WTC11 (cell line): ENCODE measurements around the gene ADAT3. TPM values are rescaled to one million over a fixed set of nuclear protein-coding genes. Genes with fewer than 3 reads are reported as not detected.

Experiments used
- ATAC-seq: fragments of 200-7000 bp; cut with Tn5 transposase; 2 replicates; pipeline ENCODE4 v1.10.0; 2021; ENCODE audit warnings: mild to moderate bottlenecking, moderate library complexity
- CTCF ChIA-PET: fragments of 300-600 bp; sonication (Branson Sonifier 250); formaldehyde crosslinking; loops from one replicate; lab custom pipeline; 2021; ENCODE audit warnings: antibody characterized with exemption; lab: Charles Lee
- POLR2A ChIA-PET: fragments of 350-600 bp; sonication (Branson Sonifier 250); formaldehyde crosslinking; loops from one replicate; lab custom pipeline; 2021; ENCODE audit warnings: antibody characterized with exemption; lab: Charles Lee
- DNase-seq: peaks from one replicate; pipeline ENCODE4 v3.0.0; 2021; ENCODE audit warnings: low spot score
- H3K27ac Mint-ChIP-seq: 2 replicates; pipeline ENCODE4 v1.8.0; 2021; ENCODE audit warnings: mixed read lengths
- H3K27me3 Mint-ChIP-seq: 2 replicates; pipeline ENCODE4 v1.8.0; 2021; ENCODE audit warnings: low read depth, mild to moderate bottlenecking, moderate library complexity, mixed read lengths
- H3K36me3 Mint-ChIP-seq: 2 replicates; pipeline ENCODE4 v1.8.0; 2021; ENCODE audit warnings: mixed read lengths
- H3K4me1 Mint-ChIP-seq: 2 replicates; pipeline ENCODE4 v1.8.0; 2022; ENCODE audit warnings: mixed read lengths
- H3K4me3 Mint-ChIP-seq: 2 replicates; pipeline ENCODE4 v1.8.0; 2021; ENCODE audit warnings: mild to moderate bottlenecking, moderate library complexity, mixed read lengths
- H3K9me3 Mint-ChIP-seq: 2 replicates; pipeline ENCODE4 v1.8.0; 2021; ENCODE audit warnings: mixed read lengths
- ATF1 ChIP-seq: sonication (generic); formaldehyde crosslinking; IDR thresholded peaks from 2 replicates; pipeline ENCODE4 v1.8.1; 2023; ENCODE audit warnings: mild to moderate bottlenecking, moderate library complexity, missing genetic modification reagents
- CREB1 ChIP-seq: sonication (generic); formaldehyde crosslinking; IDR thresholded peaks from 2 replicates; pipeline ENCODE4 v1.8.0; 2023; ENCODE audit warnings: mild to moderate bottlenecking, missing genetic modification reagents
- CREM ChIP-seq: sonication (generic); formaldehyde crosslinking; IDR thresholded peaks from 2 replicates; pipeline ENCODE4 v1.8.1; 2022; ENCODE audit warnings: mild to moderate bottlenecking, missing genetic modification reagents, moderate library complexity
- E2F1 ChIP-seq: sonication (generic); formaldehyde crosslinking; IDR thresholded peaks from 2 replicates; pipeline ENCODE4 v1.8.0; 2022; ENCODE audit warnings: mild to moderate bottlenecking, missing genetic modification reagents
- ELF4 ChIP-seq: sonication (generic); formaldehyde crosslinking; IDR thresholded peaks from 2 replicates; pipeline ENCODE4 v1.8.1; 2022; ENCODE audit warnings: low read depth, mild to moderate bottlenecking, moderate library complexity, missing genetic modification reagents
- FOXJ3 ChIP-seq: sonication (generic); formaldehyde crosslinking; IDR thresholded peaks from 2 replicates; pipeline ENCODE4 v1.9.0; 2021; ENCODE audit warnings: missing genetic modification reagents, mild to moderate bottlenecking, borderline replicate concordance
- FOXP1 ChIP-seq: sonication (generic); formaldehyde crosslinking; IDR thresholded peaks from 2 replicates; pipeline ENCODE4 v1.8.0; 2022; ENCODE audit warnings: missing genetic modification reagents, mild to moderate bottlenecking, moderate library complexity, borderline replicate concordance
- FOXP4 ChIP-seq: sonication (generic); formaldehyde crosslinking; IDR thresholded peaks from 2 replicates; pipeline ENCODE4 v1.8.0; 2022; ENCODE audit warnings: mild to moderate bottlenecking, missing genetic modification reagents
- IRF1 ChIP-seq: sonication (generic); formaldehyde crosslinking; IDR thresholded peaks from 2 replicates; pipeline ENCODE4 v1.8.0; 2023; ENCODE audit warnings: missing genetic modification reagents
- MAX ChIP-seq: sonication (generic); formaldehyde crosslinking; IDR thresholded peaks from 2 replicates; pipeline ENCODE4 v1.8.0; 2022; ENCODE audit warnings: mild to moderate bottlenecking, missing genetic modification reagents
- NFE2L1 ChIP-seq: sonication (generic); formaldehyde crosslinking; IDR thresholded peaks from 2 replicates; pipeline ENCODE4 v1.8.1; 2023; ENCODE audit warnings: missing genetic modification reagents
- NR2C2 ChIP-seq: sonication (generic); formaldehyde crosslinking; IDR thresholded peaks from 2 replicates; pipeline ENCODE4 v1.8.0; 2022; ENCODE audit warnings: mild to moderate bottlenecking, missing genetic modification reagents
- NR3C1 ChIP-seq: sonication (generic); formaldehyde crosslinking; conservative IDR thresholded peaks from 2 replicates; pipeline ENCODE4 v1.8.1; 2023; ENCODE audit warnings: low read depth, mild to moderate bottlenecking, missing genetic modification reagents
- PRRX2 ChIP-seq: fragments of 250-450 bp; sonication (Bioruptor Pico); IDR thresholded peaks from 2 replicates; pipeline ENCODE4 v1.8.0; 2021; ENCODE audit warnings: mild to moderate bottlenecking
- RELA ChIP-seq: sonication (generic); formaldehyde crosslinking; IDR thresholded peaks from 2 replicates; pipeline ENCODE4 v1.8.1; 2022; ENCODE audit warnings: missing genetic modification reagents, mild to moderate bottlenecking, borderline replicate concordance
- SMAD3 ChIP-seq: sonication (generic); formaldehyde crosslinking; IDR thresholded peaks from 2 replicates; pipeline ENCODE4 v1.8.0; 2022; ENCODE audit warnings: missing genetic modification reagents, mild to moderate bottlenecking, borderline replicate concordance
- STAT6 ChIP-seq: sonication (generic); formaldehyde crosslinking; conservative IDR thresholded peaks from 2 replicates; pipeline ENCODE4 v1.8.1; 2023; ENCODE audit warnings: mild to moderate bottlenecking, low read depth, missing genetic modification reagents, moderate library complexity
- ZBTB43 ChIP-seq: sonication (generic); formaldehyde crosslinking; IDR thresholded peaks from 2 replicates; pipeline ENCODE4 v1.8.1; 2023; ENCODE audit warnings: mild to moderate bottlenecking, missing genetic modification reagents
- ZNF121 ChIP-seq: sonication (generic); formaldehyde crosslinking; IDR thresholded peaks from 2 replicates; pipeline ENCODE4 v1.8.0; 2023; ENCODE audit warnings: missing genetic modification reagents
- ZNF219 ChIP-seq: sonication (generic); formaldehyde crosslinking; IDR thresholded peaks from 2 replicates; pipeline ENCODE4 v1.8.0; 2023; ENCODE audit warnings: missing genetic modification reagents, mild to moderate bottlenecking, borderline replicate concordance
- ZNF263 ChIP-seq: sonication (generic); formaldehyde crosslinking; IDR thresholded peaks from 2 replicates; pipeline ENCODE4 v1.8.1; 2022; ENCODE audit warnings: low read depth, mild to moderate bottlenecking, moderate library complexity, missing genetic modification reagents
- ZNF423 ChIP-seq: fragments of 250-450 bp; sonication (Bioruptor Pico); IDR thresholded peaks from 2 replicates; pipeline ENCODE4 v2.1.2; 2022; ENCODE audit warnings: mild to moderate bottlenecking, moderate library complexity
- ZNF425 ChIP-seq: fragments of 250-450 bp; sonication (Bioruptor Pico); conservative IDR thresholded peaks from 2 replicates; pipeline ENCODE4 v1.9.0; 2021; ENCODE audit warnings: mild to moderate bottlenecking
- total RNA-seq: library from RNA; stranded (reverse); gene quantifications from 3 replicates; pipeline ENCODE4 v1.2.3, GENCODE V29; 2021

The ADAT3 gene
- total RNA-seq, 1 experiment from 2014 or later = 20.3 TPM

- Mint-ChIP-seq H3K27ac (no peak overlapping the region), H3K36me3 (peaks cover 4% of the 10 kb centered on the region), H3K4me3 (no peak overlapping the region), H3K9me3 (no peaks in the 10 kb centered on the region)
- CTCF ChIA-PET = no interaction called here
- TF ChIP-seq ZBTB43 (no peak), CREM (CRISPR knock-in tag) (no peak), ZNF423 (CRISPR knock-in tag) (no peak), ZNF219 (CRISPR knock-in tag) (no peak), ATF1 (CRISPR knock-in tag) (no peak), NR3C1 (no peak), NFE2L1 (CRISPR knock-in tag) (no peak)
- TF ChIP-seq, all 79 proteins: peak for 0
- DNase-seq = no peak
- POLR2A ChIA-PET = no interaction called here
- no peak for ATAC-seq
- Mint-ChIP-seq H3K27me3 (no peaks in the 10 kb centered on the region), H3K4me1 (peaks cover 16% of the 10 kb centered on the region)
Observed at GRCh38 chr19:1872807-1873523, 32.2 kb upstream of the ADAT3 start.

- POLR2A ChIA-PET = interaction anchor here (1.9 kb wide), 1 partner anchor 9 kb away, joined by 8 read pairs; no protein-coding TSS in a partner anchor
- Mint-ChIP-seq H3K27ac (peak overlapping the region; percentile 59), H3K27me3 (no peaks in the 10 kb centered on the region), H3K9me3 (no peaks in the 10 kb centered on the region), H3K4me3 (peak overlapping the region; percentile 99), H3K4me1 (peaks cover 16% of the 10 kb centered on the region), H3K36me3 (peaks cover 4% of the 10 kb centered on the region)
- CTCF ChIA-PET = interaction anchor here (0.6 kb wide), 1 partner anchor 1490 kb away, joined by 3 read pairs; no protein-coding TSS in a partner anchor
- DNase-seq (no peak), ATAC-seq (no peak)
- no peak for TF ChIP-seq ZNF425 (CRISPR knock-in tag)
- TF ChIP-seq E2F1 (CRISPR knock-in tag) = no peak
- no peak for TF ChIP-seq NR2C2 (CRISPR knock-in tag)
- no peak for TF ChIP-seq RELA
- no peak for TF ChIP-seq ELF4 (CRISPR knock-in tag)
- TF ChIP-seq PRRX2 = no peak
- no peak for TF ChIP-seq MAX (CRISPR knock-in tag)
- TF ChIP-seq FOXP1 (CRISPR knock-in tag) = no peak
- no peak for TF ChIP-seq ZNF263 (CRISPR knock-in tag)
- no peak for TF ChIP-seq ZNF121
- no peak for TF ChIP-seq IRF1 (CRISPR knock-in tag)
- TF ChIP-seq FOXJ3 (CRISPR knock-in tag) = no peak
- no peak for TF ChIP-seq FOXP4
- no peak for TF ChIP-seq STAT6 (CRISPR knock-in tag)
- no peak for TF ChIP-seq SMAD3 (CRISPR knock-in tag)
- TF ChIP-seq CREB1 (CRISPR knock-in tag) = no peak
Observed at GRCh38 chr19:1873524-1874473, 31.4 kb upstream of the ADAT3 start.
